ENCODE measurements around the gene FUOM.

FUOM gene

DNA sequence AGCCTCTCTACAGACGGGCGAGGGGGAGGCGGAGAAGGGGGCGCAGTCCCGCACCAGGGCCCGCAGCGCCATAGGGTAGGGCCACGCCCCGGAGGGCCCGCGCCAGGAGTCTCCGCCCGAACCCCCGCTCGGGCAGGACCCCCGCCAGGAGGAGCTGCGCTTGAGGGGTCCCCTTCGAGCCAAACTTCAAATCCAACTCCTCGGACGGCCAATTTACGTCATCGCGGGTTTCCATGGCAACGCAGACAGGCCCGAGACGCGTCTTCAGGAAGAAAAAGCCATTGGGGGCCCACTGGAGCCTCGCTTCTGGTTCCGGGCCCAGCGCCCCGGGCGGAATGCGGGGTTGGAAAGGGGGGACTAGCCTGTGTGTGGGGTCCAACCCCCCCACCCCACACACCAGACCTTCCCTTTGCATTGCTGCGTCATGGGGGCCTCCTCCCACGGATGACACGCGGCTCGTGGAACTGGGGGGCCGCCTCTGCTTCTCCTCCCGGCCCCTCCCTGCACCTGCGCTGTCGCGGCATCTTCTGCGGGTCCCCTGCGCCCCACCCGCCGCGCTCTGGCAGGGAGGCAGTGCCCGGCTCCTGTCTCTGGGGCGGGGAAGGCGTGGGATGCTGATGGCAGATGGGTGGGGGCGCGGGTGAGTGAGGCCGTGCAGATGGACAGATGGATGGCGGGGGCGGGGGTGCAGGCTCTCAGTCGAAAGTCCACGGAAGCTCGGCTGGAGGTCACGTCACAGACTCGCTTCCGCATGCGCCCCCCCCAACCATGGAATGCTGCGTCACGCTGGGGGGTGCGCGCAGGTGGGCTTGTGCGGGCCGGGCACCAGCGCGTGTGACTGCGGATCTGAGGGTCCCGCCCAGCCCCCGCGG is 22.3 kb downstream of the FUOM start:
- H3K4me3 ChIP-seq (ENCODE audit: low read depth, low read length) = peak overlapping the region; percentile 18; the same call in 1 of the 2 replicates
- TF ChIP-seq, protein P1, sequence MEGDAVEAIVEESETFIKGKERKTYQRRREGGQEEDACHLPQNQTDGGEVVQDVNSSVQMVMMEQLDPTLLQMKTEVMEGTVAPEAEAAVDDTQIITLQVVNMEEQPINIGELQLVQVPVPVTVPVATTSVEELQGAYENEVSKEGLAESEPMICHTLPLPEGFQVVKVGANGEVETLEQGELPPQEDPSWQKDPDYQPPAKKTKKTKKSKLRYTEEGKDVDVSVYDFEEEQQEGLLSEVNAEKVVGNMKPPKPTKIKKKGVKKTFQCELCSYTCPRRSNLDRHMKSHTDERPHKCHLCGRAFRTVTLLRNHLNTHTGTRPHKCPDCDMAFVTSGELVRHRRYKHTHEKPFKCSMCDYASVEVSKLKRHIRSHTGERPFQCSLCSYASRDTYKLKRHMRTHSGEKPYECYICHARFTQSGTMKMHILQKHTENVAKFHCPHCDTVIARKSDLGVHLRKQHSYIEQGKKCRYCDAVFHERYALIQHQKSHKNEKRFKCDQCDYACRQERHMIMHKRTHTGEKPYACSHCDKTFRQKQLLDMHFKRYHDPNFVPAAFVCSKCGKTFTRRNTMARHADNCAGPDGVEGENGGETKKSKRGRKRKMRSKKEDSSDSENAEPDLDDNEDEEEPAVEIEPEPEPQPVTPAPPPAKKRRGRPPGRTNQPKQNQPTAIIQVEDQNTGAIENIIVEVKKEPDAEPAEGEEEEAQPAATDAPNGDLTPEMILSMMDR (IDR thresholded peaks at IDR 0.05; ENCODE audit: control insufficient read depth, extremely low read depth, insufficient read depth) = no peak
- DNase-seq (ENCODE audit: low read depth) = no peak

DNA sequence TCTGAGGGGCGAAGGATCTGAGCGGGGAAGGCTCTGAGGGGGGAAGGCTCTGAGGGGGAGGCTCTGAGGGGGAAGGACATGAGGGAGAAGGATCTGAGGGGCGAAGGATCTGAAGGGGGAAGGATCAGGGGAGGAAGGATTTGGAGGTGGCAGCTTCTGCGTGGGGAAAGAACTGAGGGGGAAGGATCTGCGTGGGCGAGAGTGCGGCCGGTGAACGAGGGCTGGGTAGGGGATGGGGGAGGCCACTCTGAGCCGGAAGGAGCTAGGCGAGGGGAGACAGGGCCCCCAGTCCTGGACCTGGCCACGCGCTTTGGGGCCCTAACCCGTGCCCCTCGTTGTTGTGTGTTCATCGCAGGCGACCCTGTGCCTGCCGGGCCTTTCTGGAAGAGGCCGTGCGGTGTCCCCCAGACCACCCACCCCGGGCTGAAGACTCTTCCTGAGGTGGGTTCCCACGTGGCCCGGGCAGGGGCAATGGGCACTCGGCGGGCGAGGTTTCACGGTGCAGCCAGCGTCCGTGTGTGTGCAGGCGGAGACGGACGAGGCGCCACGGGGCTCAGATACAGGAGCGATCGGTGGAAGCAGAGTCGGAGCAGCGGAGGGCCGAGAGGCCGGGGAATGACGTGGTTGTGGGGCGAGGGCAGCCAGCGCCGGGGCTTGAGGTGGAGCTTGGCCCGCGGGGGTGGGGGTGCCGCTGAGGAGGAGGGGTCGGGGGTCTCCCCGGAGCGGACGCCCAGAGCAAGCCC is 23.1 kb downstream of the FUOM start:
- H3K4me3 ChIP-seq (ENCODE audit: low read depth, low read length) = peak overlapping the region; percentile 18; the same call in 1 of the 2 replicates

DNA sequence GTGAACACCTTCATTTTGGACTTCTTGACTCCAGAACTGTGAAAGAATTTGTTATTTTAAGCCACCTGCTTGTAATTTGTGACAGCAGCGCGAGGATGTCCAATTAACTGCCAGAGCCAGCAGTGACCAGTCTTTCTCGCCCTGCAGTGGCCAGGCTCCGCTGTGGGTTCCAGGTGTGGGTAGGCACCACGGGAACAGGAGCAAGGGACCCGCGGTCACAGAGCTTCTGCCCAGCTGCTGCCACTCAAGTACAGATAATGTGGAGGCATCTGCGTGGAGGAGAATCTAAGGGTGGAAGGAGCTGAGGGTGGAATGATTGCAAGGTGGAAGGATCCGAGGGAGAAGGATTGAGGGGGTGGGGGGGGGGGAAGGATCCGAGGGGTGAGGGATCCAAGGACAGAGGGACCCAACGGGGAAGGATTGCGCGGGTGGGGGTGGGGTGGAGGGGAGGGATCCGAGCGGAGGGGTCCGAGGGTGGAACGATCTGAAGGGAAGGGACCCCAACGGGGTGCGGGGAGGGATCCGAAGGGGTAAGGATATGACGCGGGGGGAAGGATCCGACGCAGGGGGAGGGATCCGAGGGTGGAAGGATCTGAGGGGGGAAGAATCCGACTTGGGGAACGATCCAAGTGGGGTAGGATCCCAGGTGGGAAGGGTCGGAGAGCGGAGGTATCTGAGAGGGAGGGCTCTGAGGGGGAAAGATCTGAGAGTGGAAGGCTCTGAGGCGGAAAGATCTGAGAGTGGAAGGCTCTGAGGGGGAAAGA is 24.7 kb downstream of the FUOM start:
- TF ChIP-seq, protein P1 (IDR thresholded peaks at IDR 0.05; ENCODE audit: control insufficient read depth, extremely low read depth, insufficient read depth) = no peak
- no peak for DNase-seq (ENCODE audit: low read depth)
- H3K4me3 ChIP-seq (ENCODE audit: low read depth, low read length) = no peak overlapping the region

More for the DNA sequence above, 23.1 kb downstream of the FUOM start:
- TF ChIP-seq, protein P1 (IDR thresholded peaks at IDR 0.05; ENCODE audit: control insufficient read depth, extremely low read depth, insufficient read depth) = no peak
- DNase-seq (ENCODE audit: low read depth) = no peak

DNA sequence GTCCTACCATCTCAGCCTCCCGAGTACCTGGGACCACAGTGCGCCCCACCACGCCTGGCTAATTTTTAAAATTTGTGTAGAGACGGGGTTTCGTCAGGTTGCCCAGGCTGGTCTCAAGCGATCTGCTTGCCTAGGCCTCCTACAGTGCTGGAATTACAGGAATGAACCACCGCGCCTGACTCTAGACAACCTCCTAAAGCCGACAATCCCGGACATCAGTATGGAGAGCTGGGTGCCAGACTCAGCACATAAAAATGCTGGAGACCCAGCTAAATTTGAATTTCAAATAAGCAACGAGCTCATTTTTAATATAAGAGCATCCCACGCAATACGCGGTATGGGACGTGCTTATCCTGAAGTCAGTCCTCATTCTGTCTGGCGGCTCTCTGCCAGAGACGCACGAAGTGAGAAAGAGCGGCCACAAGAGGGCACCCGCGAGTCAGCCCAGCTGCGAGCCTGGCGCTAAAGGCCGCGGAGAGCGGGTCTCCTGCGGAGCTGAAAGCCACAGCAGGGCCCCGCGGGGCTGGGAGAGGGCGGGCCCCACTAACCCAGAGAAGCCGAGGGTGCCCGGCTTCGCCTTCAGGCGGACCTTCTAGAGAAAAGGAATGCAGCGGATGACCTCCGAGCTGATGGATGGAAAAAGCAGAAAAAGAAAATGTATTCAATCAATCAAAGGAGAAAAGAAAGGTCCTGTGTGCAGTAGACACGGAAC is 28.2 kb downstream of the FUOM start:
- DNase-seq (ENCODE audit: low read depth) = peak; percentile 47
- no peak overlapping the region for H3K4me3 ChIP-seq (ENCODE audit: low read depth, low read length)

DNA sequence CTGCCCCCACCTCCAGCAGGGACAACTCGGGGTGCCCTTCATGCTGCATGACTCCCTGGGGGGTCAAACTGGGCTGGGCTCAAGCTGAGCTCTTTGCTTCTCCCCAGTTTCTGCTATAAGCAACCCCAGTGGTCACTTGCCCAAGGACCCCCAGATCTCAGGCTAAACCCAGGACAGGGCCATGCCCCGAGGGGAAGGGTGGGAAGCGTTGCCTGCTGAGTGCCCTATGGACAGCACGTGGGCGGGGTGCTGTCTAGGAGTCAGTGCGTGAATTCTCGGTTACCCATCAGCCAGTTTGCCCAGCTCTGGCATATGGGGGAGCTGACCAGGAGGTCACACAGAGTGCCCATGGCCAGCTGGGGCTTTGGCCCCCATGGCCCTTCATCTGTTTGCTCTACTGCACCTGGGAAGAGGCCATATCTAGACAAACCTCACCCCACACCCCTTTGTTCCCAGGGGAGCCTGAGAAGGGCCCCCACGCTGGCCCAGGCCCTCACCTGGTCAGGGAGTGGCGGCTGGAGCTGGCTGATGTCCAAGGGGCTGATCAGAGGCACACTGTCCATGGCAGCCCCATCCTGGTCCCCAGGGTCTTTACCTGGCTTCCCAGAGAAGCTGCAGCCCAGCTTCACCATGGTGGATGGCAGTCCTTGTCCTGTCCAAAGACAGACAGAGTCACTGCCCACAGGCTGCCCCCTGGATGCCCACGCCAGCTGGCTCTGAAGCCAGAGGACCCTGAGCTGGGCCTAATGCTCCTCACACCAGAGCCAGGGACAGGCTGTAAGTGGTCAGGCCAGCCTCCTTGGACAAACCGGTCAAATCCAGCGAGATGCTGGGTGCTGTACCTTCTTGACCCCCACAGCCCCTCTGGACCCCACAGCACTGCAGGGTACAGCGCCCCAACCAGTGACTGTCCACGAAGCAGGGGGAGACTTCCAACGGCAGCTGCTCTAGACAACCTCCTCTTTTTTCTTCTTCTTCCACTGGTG is 29.2 kb downstream of the FUOM start:
- DNase-seq (ENCODE audit: low read depth) = no peak
- TF ChIP-seq, protein P1 (IDR thresholded peaks at IDR 0.05; ENCODE audit: control insufficient read depth, extremely low read depth, insufficient read depth) = no peak
- no peak overlapping the region for H3K4me3 ChIP-seq (ENCODE audit: low read depth, low read length)

More for the DNA sequence above, 28.2 kb downstream of the FUOM start:
- TF ChIP-seq, protein P1 (IDR thresholded peaks at IDR 0.05; ENCODE audit: control insufficient read depth, extremely low read depth, insufficient read depth) = peak; percentile 86

Data from LNCaP clone FGC (cell line).